CD4-positive, alpha-beta T cell treated with Interleukin-1 beta for 1 hour (primary cell): ENCODE data around the gene RAB31.

Experiments
- DNase-seq, 2 donors: peaks; one replicate each; pipeline ENCODE4 v3.0.0-alpha.2; 2020 to 2022

The RAB31 gene

GRCh38 chr18:9796935-9797549 lies 88.9 kb downstream of the RAB31 start:
- DNase-seq: no peak

DNA sequence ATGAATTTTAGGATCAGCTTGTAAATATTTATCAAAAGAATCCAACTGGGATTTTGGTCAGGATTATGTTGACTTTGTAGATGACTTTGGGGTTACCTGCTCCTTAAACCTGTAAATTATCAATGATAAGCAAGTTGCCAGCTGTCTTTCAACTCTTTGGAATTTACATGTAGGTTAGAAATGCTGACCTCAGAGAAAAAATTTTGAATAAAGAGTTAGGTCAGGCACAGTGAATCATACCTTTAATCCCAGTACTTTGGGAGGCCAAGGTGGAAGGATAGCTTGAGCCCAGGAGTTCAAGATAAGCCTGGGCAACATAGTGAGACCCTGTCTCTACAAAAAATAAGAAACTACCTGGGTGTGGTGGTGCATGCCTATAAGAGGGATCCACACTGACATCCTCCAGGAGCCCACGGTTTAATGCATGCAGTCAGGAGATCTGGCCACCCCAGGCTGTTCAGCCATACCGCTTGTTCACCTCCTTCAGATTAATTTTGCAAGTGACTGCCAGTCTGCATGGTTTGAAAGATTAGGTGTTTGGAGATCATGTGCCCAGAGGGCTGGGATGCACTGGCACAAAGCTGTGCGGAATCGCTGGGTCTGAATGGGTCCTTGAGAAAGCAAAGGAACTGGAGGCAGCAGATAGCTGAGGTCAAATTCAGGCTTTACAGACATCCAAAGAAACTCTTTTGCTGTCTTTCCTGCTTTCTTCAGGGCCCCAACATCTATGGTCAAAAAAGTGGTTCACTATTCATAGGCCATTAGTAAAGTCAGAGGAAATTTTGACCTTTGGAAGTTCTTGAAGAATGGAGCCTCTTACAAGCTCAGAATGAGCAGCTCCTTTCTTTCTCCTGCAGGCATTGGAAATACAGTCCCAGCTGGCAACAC lies 94.3 kb downstream of the RAB31 start:
- no peak for DNase-seq

DNA sequence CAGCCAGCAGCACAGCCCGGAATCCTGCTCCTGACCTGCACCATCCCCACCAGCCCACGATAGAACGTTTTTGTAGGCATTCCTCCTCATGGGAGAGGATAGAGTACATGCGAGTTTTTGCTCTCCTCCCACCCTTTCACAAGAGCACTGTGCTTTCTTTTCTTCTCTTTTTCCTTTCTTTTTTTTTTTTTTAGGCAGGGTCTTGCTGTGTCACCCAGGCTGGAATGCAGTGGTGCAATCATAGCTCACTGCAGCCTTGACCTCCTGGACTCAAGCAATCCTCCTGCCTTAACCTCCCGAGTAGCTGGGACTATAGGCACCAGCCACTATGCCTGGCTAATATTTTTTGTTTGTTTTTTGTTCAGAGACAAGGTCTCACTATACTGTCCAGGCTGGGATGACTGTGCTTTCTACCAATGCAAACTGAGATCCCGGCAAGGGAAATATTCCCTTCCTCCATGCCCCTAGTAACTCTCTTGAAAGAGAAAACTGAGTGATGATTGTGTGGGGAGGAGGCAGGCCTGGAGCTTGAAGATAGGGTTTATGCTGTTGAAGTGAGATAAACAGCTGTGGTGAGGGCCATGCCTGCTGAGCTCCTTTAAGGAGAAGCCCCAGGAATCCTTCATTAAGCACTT lies 95.1 kb downstream of the RAB31 start:
- DNase-seq: no peak

DNA sequence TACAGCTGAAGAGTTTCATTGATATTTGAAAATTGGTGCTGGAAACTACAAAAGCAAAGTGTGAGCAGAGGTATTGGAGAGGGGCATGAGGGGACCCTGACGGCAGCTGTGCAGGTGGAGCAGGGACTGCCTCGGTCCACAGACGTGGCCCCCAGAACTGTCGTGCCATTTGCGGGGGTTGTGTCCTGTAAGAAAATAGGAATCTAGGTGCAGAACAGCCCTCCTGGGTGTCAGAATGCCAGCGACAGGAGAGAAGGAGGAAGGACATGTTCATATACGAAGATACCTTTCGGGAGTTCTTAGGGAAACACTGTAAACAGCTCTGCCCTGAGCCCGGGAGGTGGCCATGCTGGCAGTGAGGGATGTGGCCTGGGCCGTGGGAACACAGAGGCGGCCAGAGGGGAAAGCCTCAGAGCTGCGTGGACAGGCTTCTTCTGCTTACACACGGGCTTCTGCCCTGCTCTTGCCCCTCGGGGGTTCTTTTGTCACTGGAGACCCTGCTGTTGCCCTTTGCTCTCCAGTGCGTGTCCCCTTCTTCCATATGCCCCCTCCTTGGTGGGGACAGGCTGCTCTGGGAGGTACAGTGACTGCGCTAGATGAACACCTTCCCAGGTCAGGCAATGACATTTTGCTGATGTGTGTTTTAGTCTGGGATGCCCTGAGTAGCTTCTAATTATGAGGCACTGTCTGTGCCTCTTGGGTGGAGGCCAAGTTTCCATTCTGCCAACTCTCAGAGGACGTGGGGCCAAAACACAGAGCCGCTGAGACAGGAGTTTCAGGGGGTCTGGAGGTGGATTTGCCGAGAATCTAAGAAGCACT lies 95.8 kb downstream of the RAB31 start:
- no peak for DNase-seq

DNA sequence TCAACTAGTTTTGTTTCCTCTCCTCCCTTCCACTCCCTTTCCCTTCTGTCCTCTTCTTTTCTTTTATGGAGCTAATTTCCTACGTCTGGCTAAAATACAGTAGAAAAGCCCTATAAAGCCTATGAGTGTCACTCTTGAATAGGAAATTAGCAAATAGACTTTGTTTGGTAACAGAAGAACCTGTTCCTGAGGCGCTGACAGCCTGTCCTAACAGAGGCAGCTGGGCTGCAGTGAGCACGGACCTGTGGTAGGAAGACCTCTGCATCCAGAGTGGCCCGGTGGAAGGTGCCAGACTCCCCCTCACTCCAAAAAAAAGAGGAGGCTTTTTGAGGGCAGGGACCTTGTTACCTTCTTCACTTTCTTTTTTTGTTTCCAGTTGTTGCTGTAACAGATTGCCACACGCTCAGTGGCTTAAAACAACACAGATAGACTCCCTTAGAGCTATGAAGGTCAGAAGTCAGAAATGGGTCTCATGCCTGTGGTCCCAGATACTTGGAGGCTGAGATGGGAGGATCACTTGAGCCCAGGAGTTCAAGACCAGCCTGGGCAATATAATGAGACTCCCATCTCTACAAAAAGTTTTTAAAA lies 96.5 kb downstream of the RAB31 start:
- DNase-seq: no peak

- DNase-seq: no peak
Measured at GRCh38 chr18:9806905-9807304, 98.8 kb downstream of the RAB31 start.

GRCh38 chr18:9808295-9809241 lies 100.5 kb downstream of the RAB31 start:
- no peak for DNase-seq

- DNase-seq: no peak
Measured at GRCh38 chr18:9809697-9810096, 101.6 kb downstream of the RAB31 start.

DNA sequence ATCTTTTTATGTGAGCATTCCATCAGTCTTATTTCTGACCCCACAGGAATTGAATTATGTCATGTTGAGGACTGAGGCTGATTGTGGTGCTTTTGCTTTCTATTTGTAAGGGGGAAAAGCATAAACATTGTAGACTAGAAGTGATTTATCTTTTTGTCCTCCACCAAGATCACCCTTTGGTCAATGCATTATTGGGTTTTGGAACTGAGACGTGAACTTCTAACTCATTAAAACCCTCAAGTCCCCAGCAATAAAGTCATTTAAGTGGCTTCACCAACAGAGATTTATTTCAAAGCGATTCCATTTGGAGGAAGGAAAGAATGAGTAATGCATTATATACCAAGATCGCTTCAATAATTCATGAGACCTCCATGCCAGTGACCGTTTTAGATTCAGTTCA lies 102.2 kb downstream of the RAB31 start:
- DNase-seq: no peak

GRCh38 chr18:9810994-9811705 lies 103.0 kb downstream of the RAB31 start:
- DNase-seq: no peak

GRCh38 chr18:9811978-9812377 lies 103.9 kb downstream of the RAB31 start:
- no peak for DNase-seq

GRCh38 chr18:9814431-9814830 lies 106.3 kb downstream of the RAB31 start:
- DNase-seq: no peak

DNA sequence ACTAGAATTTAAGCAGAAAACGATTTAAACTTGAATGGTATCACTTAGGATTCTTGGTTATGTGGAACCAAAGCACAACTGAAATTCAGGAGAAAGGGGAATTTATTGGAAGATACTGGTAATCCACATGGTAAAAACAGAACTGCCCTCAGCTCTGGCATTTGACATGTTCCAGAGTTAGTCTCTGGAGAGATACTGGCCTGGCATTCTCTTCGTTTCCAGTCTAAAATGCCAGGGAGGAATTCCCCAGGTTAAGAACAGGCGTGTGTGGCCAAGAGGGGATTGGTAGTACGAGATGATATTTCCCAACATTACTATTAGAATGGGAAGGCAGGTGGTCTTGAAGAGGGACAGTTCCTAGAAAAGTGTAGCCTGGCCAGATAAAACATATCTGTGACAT lies 109.2 kb downstream of the RAB31 start:
- no peak for DNase-seq

- no peak for DNase-seq
Measured at GRCh38 chr18:9817725-9818422, 109.8 kb downstream of the RAB31 start.

DNA sequence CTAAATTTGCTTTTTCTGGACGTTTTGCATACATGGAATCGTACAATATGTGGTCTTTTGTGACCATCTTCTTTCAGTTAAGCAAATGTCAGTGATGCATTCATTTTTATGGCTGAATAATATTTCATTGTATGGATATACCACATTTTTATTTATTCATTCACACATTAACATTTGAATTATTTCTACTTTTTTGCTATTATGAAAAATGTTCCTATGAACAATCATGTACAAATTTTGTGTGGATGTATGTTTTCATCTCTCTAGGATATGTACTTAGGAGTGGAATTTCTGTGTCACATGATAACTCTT lies 110.3 kb downstream of the RAB31 start:
- no peak for DNase-seq

- no peak for DNase-seq
Measured at GRCh38 chr18:9820127-9820526, 112.0 kb downstream of the RAB31 start.

- no peak for DNase-seq
Measured at GRCh38 chr18:9820719-9821118, 112.6 kb downstream of the RAB31 start.

DNA sequence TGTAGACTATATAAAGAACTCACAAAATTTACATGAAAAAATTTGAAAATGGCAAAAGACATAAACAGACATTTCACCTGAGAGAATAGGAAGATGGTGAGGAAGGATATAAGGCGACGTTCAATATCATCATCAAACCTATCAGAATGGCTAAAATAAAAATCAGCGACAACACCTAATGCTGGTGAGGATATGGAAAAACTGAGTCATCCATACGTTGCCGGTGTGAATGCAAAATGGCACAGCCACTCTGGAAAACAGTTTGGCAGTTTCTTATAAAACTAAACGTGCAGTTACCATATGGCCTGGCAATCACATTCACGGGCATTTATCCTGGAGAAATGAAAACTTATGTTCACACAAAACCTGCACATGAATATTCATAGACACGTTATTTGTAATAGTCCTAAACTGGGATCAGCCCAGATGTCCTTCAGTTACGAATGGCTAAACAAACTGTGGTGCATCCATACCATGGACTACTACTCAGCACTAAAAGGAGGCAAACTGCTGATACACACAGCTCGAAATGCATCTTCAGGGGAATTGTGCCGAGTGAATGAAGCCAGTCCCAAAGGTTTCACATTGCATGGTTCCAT lies 114.6 kb downstream of the RAB31 start:
- no peak for DNase-seq

- no peak for DNase-seq
Measured at GRCh38 chr18:9823805-9824473, 115.8 kb downstream of the RAB31 start.
